SK-N-MC (cell line): Measurements from ENCODE around the gene CXCL14.

Experiments used
- DNase-seq: peaks from one replicate; pipeline ENCODE4 v3.0.0-alpha.2; 2011; ENCODE audit warnings: low read depth, low spot score
- H3K27ac ChIP-seq: fragments of 200-600 bp; sonication (generic); 2 replicates; pipeline ENCODE4 v1.5.1; 2016; ENCODE audit warnings: mixed run types
- H3K36me3 ChIP-seq: fragments of 200-600 bp; sonication (generic); 2 replicates; pipeline ENCODE4 v1.6.1; 2017; ENCODE audit warnings: antibody characterized with exemption, low read length, mixed read lengths; ENCODE audit not compliant: insufficient read depth
- H3K4me3 ChIP-seq: fragments of 200-600 bp; sonication (generic); 2 replicates; pipeline ENCODE4 v1.5.1; 2016
- H3K9ac ChIP-seq: fragments of 200-600 bp; sonication (generic); 2 replicates; pipeline ENCODE4 v1.8.0; 2017; ENCODE audit warnings: mixed run types, mixed read lengths; ENCODE audit not compliant: insufficient read length
- H3K9me3 ChIP-seq: fragments of 200-600 bp; sonication (generic); 2 replicates; pipeline ENCODE4 v1.6.1; 2017; ENCODE audit warnings: low read depth, mild to moderate bottlenecking, antibody characterized with exemption, low read length, moderate library complexity, mixed read lengths
- EZH2 ChIP-seq: fragments of 200-600 bp; sonication (generic); IDR thresholded peaks from one replicate; pipeline ENCODE4 v1.6.1; 2017; ENCODE audit warnings: antibody characterized with exemption
- FOXP2 ChIP-seq: optimal IDR thresholded peaks from 2 replicates; pipeline ENCODE3; 2011; ENCODE audit warnings: mild to moderate bottlenecking, moderate library complexity; ENCODE audit not compliant: insufficient read depth; ENCODE audit errors: extremely low read length, control extremely low read depth
- POLR2AphosphoS5 ChIP-seq: IDR thresholded peaks from 2 replicates; pipeline ENCODE4 v1.6.1; 2012; ENCODE audit warnings: mild to moderate bottlenecking, low read depth, low read length, borderline replicate concordance

The CXCL14 gene

DNA sequence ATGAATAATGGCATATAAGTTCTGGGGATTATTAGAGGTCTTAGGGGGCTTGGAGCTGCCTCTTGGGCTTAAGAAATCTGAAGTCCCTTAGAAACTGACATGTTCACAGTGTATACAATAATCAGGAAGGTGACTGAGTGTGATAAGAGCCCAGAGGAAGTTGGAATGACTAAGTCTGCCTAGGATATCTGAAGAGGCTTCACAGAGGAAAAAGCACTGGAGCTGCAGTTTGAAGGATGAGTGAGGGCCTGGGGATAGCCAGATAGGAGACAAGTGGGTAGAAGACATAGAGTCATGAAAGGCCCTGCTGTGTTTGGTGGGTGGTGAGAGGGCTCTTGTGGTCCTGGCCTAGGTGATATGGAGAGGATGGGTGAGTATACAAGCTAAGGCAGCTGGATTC lies 51.9 kb downstream of the CXCL14 start:
- Histone ChIP-seq H3K9me3 (no peaks in the 10 kb centered on the region), H3K9ac (no peak overlapping the region), H3K4me3 (no peak overlapping the region), H3K27ac (no peak overlapping the region), H3K36me3 (no peaks in the 10 kb centered on the region)
- DNase-seq = no peak
- no peak for TF ChIP-seq FOXP2
- no peak for TF ChIP-seq EZH2
- no peak for TF ChIP-seq POLR2AphosphoS5

DNA sequence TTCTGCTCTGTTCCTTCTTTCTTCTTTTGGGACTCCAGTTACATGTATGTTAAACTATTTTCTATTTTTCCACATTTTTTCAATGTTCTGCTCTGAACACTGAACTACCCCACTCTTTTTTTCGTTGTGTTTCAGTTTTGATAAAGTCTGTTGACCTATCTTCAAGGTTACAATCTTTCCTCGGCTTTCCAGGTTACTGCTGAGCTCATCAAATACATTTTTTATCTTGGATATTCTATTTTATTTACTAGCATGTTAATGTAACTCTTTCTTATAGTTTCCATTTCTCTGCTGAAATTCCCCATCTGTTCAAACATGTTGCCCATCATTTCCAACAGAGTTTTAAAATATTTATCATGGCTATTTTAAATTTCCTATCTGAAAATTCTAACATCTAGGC lies 56.8 kb downstream of the CXCL14 start:
- no peak overlapping the region for H3K9ac ChIP-seq
- H3K9me3 ChIP-seq = no peaks in the 10 kb centered on the region
- DNase-seq = no peak
- no peak overlapping the region for H3K4me3 ChIP-seq
- H3K36me3 ChIP-seq = no peaks in the 10 kb centered on the region
- TF ChIP-seq EZH2 = no peak
- no peak for TF ChIP-seq POLR2AphosphoS5
- no peak for TF ChIP-seq FOXP2
- no peak overlapping the region for H3K27ac ChIP-seq
